Panc1 (cell line): ENCODE data around the gene NAGLU. TPM values are rescaled to one million over a fixed set of nuclear protein-coding genes. Genes with fewer than 3 reads are reported as not detected.

Source experiments
- ATAC-seq: fragments of 200-7000 bp; cut with Tn5 transposase; 2 replicates; pipeline ENCODE4 v1.9.1; 2020; ENCODE audit warnings: mild to moderate bottlenecking, moderate library complexity
- BruUV-seq: library from RNA; stranded (reverse); fragments of 400-500 nt; replicated peaks from 2 replicates; lab custom pipeline; 2021; lab: Mats Ljungman, UMichigan
- CTCF ChIA-PET: fragments of 300-600 bp; sonication (Branson Sonifier 250); formaldehyde crosslinking; loops from one replicate; lab custom pipeline; 2022; ENCODE audit warnings: antibody characterized with exemption; lab: Charles Lee
- POLR2A ChIA-PET: fragments of 300-600 bp; sonication (Branson Sonifier 250); formaldehyde crosslinking; loops from one replicate; lab custom pipeline; 2022; ENCODE audit warnings: antibody characterized with exemption; lab: Charles Lee
- DNase-seq: peaks from one replicate; pipeline ENCODE4 v3.0.0-alpha.2; 2010; ENCODE audit warnings: low read depth, low spot score
- H3K27ac ChIP-seq: 2 replicates; pipeline ENCODE4 v1.5.1; 2011; ENCODE audit warnings: mild to moderate bottlenecking, low read length, inconsistent platforms
- H3K27me3 ChIP-seq: fragments of 200-500 bp; sonication (Bioruptor generic); 2 replicates; pipeline ENCODE4 v1.6.0; 2014; ENCODE audit warnings: low read length, inconsistent platforms; ENCODE audit not compliant: control insufficient read depth, insufficient read depth
- H3K36me3 ChIP-seq: fragments of 200-500 bp; sonication (Bioruptor generic); 2 replicates; pipeline ENCODE4 v1.5.1; 2014; ENCODE audit warnings: inconsistent platforms, mild to moderate bottlenecking, low read length, moderate library complexity; ENCODE audit not compliant: control insufficient read depth, insufficient read depth
- H3K4me1 ChIP-seq: 2 replicates; pipeline ENCODE4 v1.5.1; 2011; ENCODE audit warnings: inconsistent platforms, mild to moderate bottlenecking, low read length, moderate library complexity; ENCODE audit not compliant: control insufficient read depth, insufficient read depth
- H3K4me3 ChIP-seq, 2 experiments: 2 replicates each; pipeline ENCODE4 v1.5.1; 2011 to 2012; ENCODE audit warnings: low read depth in 2 of 2, low read length in 2 of 2, mild to moderate bottlenecking in 2 of 2, inconsistent platforms in 1 of 2, moderate library complexity in 1 of 2
- H3K9me3 ChIP-seq: fragments of 200-500 bp; sonication (Bioruptor generic); 2 replicates; pipeline ENCODE4 v1.5.1; 2014; ENCODE audit warnings: low read depth, mild to moderate bottlenecking, inconsistent platforms, low read length, moderate library complexity; ENCODE audit not compliant: control insufficient read depth, insufficient read depth
- CTCF ChIP-seq: fragments of 450-650 bp; IDR thresholded peaks from 2 replicates; pipeline ENCODE4 v1.5.1; 2017; ENCODE audit warnings: mild to moderate bottlenecking
- POLR2AphosphoS5 ChIP-seq: IDR thresholded peaks from 2 replicates; pipeline ENCODE4 v1.6.1; 2012; ENCODE audit warnings: mild to moderate bottlenecking, low read depth, low read length, moderate library complexity
- SIN3A ChIP-seq: IDR thresholded peaks from 2 replicates; pipeline ENCODE4 v1.6.1; 2012; ENCODE audit warnings: low read depth, mild to moderate bottlenecking, low read length, moderate library complexity, borderline replicate concordance; ENCODE audit not compliant: insufficient read depth
- TCF7L2 ChIP-seq: IDR thresholded peaks from 2 replicates; pipeline ENCODE4 v1.6.1; 2011; ENCODE audit warnings: mild to moderate bottlenecking, low read depth, low read length, inconsistent platforms
- in situ Hi-C: cut with HindIII; loops from 2 replicates; pipeline ENCODE4 v1.10.0; 2016; ENCODE audit warnings: low sequenced_read_pairs, low pct_unique_long_range_greater_than_20kb
- intact Hi-C: fragments of 100-400 bp; cut with micrococcal nuclease; formaldehyde crosslinking; loops from one replicate; pipeline ENCODE4 v1.10.0; 2022; ENCODE audit not compliant: unreplicated experiment
- total RNA-seq: library from RNA; stranded (reverse); gene quantifications from one replicate; pipeline ENCODE4 v1.2.1, GENCODE V29; 2021; ENCODE audit not compliant: unreplicated experiment
- TF ChIP-seq, protein P1 (sequence below), 2 experiments: IDR thresholded peaks; 2 replicates each; pipeline ENCODE4 v1.6.1; 2011 to 2012; ENCODE audit warnings: low read depth in 2 of 2, control low read depth in 1 of 2, low read length in 1 of 2, mild to moderate bottlenecking in 1 of 2, moderate library complexity in 1 of 2; ENCODE audit not compliant: insufficient read depth in 1 of 2

The NAGLU gene
- total RNA-seq, 1 experiment from 2014 or later: 33.5 TPM

- ChIA-PET CTCF (interaction anchor here (0.5 to 1.4 kb wide), 2 partner anchors 195 to 298 kb away, joined by 3 read pairs; no protein-coding TSS in a partner anchor), POLR2A (interaction anchor here (0.5 kb wide), 2 partner anchors 252 to 255 kb away, joined by 3 read pairs; no protein-coding TSS in a partner anchor)
- Histone ChIP-seq H3K27ac (peak overlapping the region; percentile 97), H3K4me3 (no peak overlapping the region), H3K36me3 (no peaks in the 10 kb centered on the region), H3K27me3 (no peaks in the 10 kb centered on the region), H3K4me1 (peaks cover 64% of the 10 kb centered on the region), H3K9me3 (no peaks in the 10 kb centered on the region)
- no peak for ATAC-seq
- in situ Hi-C loops: no loop called here
- TSS peak; percentile 61 for BruUV-seq
- intact Hi-C loops: loop anchor here (10.0 kb wide), 2 partner anchors 96 to 206 kb away; partner anchors contain the start of gene CAVIN1
- DNase-seq: no peak
- TF ChIP-seq TCF7L2 (no peak), CTCF (peak; percentile 25; the same call in 1 of the 2 replicates), SIN3A (no peak)
- TF ChIP-seq, protein P1, sequence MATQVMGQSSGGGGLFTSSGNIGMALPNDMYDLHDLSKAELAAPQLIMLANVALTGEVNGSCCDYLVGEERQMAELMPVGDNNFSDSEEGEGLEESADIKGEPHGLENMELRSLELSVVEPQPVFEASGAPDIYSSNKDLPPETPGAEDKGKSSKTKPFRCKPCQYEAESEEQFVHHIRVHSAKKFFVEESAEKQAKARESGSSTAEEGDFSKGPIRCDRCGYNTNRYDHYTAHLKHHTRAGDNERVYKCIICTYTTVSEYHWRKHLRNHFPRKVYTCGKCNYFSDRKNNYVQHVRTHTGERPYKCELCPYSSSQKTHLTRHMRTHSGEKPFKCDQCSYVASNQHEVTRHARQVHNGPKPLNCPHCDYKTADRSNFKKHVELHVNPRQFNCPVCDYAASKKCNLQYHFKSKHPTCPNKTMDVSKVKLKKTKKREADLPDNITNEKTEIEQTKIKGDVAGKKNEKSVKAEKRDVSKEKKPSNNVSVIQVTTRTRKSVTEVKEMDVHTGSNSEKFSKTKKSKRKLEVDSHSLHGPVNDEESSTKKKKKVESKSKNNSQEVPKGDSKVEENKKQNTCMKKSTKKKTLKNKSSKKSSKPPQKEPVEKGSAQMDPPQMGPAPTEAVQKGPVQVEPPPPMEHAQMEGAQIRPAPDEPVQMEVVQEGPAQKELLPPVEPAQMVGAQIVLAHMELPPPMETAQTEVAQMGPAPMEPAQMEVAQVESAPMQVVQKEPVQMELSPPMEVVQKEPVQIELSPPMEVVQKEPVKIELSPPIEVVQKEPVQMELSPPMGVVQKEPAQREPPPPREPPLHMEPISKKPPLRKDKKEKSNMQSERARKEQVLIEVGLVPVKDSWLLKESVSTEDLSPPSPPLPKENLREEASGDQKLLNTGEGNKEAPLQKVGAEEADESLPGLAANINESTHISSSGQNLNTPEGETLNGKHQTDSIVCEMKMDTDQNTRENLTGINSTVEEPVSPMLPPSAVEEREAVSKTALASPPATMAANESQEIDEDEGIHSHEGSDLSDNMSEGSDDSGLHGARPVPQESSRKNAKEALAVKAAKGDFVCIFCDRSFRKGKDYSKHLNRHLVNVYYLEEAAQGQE (IDR thresholded peaks at IDR 0.05; ENCODE audit: insufficient read depth in 1 of 2, low read depth in 2 of 2, low read length in 1 of 2): no peak
Observed at GRCh38 chr17:42520540-42520951, 15.5 kb upstream of the NAGLU start.

GRCh38 chr17:42521036-42521435 is 15.0 kb upstream of the NAGLU start:
- TF ChIP-seq TCF7L2: 0 out of 2 replicates have a peak, but pooled peaks have one; percentile 43
- TF ChIP-seq POLR2AphosphoS5: no peak
- BruUV-seq: no TSS peak
- ATAC-seq: no peak
- ChIA-PET CTCF (no interaction called here), POLR2A (interaction anchor here (0.5 kb wide), 1 partner anchor 255 kb away, joined by 3 read pairs; no protein-coding TSS in a partner anchor)
- intact Hi-C loops (loop anchor here (10.0 kb wide), 2 partner anchors 96 to 206 kb away; partner anchors contain the start of gene CAVIN1), in situ Hi-C loops (no loop called here)
- Histone ChIP-seq H3K27me3 (no peaks in the 10 kb centered on the region), H3K27ac (peak overlapping the region; percentile 97), H3K4me1 (peaks cover 64% of the 10 kb centered on the region), H3K9me3 (no peaks in the 10 kb centered on the region), H3K4me3 (no peak overlapping the region), H3K36me3 (no peaks in the 10 kb centered on the region)
- DNase-seq: no peak

DNA sequence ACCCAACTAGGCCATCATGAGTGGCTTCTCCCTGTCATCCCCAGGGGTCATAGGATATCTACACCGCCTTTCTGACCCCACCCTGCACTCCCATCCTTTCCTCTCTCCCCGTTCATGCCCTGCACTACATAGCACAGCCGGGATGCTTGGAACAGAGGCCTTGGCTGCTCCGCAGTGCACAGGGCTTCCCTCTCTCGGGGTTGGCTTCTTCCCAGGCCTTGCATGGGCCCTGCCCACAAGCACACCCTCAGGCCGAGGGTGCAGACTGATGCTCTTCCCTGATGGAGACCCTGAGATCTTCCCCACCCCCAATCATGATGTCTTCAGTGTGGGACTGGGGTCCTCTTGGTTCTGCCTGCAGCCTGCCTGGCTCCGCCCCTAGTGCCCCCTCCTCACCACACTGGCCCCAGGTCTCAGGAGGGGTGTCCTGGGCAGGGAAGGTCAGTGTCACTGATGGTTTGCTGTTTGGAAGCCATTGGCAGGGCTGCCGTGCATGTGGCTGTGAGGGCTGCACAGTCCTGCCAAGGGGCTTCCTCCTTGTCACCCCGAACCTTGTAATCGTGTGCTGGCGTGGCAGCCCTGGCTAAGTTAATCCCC is 14.3 kb upstream of the NAGLU start:
- DNase-seq: no peak
- ChIA-PET CTCF (no interaction called here), POLR2A (no interaction called here)

More for the DNA sequence above, 14.3 kb upstream of the NAGLU start:
- intact Hi-C loops (loop anchor here (10.0 kb wide), 2 partner anchors 97 to 207 kb away; partner anchors contain the start of gene CAVIN1), in situ Hi-C loops (no loop called here)
- Histone ChIP-seq H3K9me3 (no peaks in the 10 kb centered on the region), H3K27me3 (no peaks in the 10 kb centered on the region), H3K27ac (peak overlapping the region; percentile 97), H3K4me3 (no peak overlapping the region), H3K36me3 (no peaks in the 10 kb centered on the region), H3K4me1 (peaks cover 61% of the 10 kb centered on the region)
- no peak for TF ChIP-seq CTCF
- no peak for TF ChIP-seq POLR2AphosphoS5
- TF ChIP-seq TCF7L2: no peak
- TF ChIP-seq SIN3A: no peak
- TF ChIP-seq, protein P1 (IDR thresholded peaks at IDR 0.05; ENCODE audit: insufficient read depth in 1 of 2, low read depth in 2 of 2, low read length in 1 of 2): no peak
- no TSS peak for BruUV-seq
- no peak for ATAC-seq
